22Rv1 (cell line): ENCODE data around the gene DNAJC5.

Source experiments
- ZFX ChIP-seq: fragments of 450-650 bp; IDR thresholded peaks from 2 replicates; pipeline ENCODE4 v1.6.1; 2017; ENCODE audit warnings: antibody characterized with exemption, borderline replicate concordance
- TF ChIP-seq, protein P1 (sequence below): fragments of 450-650 bp; IDR thresholded peaks from 2 replicates; pipeline ENCODE4 v1.5.1; 2017; ENCODE audit warnings: mild to moderate bottlenecking

- TF ChIP-seq, protein P1, sequence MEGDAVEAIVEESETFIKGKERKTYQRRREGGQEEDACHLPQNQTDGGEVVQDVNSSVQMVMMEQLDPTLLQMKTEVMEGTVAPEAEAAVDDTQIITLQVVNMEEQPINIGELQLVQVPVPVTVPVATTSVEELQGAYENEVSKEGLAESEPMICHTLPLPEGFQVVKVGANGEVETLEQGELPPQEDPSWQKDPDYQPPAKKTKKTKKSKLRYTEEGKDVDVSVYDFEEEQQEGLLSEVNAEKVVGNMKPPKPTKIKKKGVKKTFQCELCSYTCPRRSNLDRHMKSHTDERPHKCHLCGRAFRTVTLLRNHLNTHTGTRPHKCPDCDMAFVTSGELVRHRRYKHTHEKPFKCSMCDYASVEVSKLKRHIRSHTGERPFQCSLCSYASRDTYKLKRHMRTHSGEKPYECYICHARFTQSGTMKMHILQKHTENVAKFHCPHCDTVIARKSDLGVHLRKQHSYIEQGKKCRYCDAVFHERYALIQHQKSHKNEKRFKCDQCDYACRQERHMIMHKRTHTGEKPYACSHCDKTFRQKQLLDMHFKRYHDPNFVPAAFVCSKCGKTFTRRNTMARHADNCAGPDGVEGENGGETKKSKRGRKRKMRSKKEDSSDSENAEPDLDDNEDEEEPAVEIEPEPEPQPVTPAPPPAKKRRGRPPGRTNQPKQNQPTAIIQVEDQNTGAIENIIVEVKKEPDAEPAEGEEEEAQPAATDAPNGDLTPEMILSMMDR = no peak
- TF ChIP-seq ZFX = no peak
These were observed 10.2 kb upstream of the DNAJC5 start for GRCh38 chr20:63884506-63885263.
